HEK293 (cell line): ENCODE data around the gene ADORA3.

Source experiments
- BCL11B ChIP-seq: fragments of 450-650 bp; formaldehyde crosslinking; IDR thresholded peaks from 2 replicates; pipeline ENCODE4 v1.5.1; 2016; ENCODE audit warnings: low read depth, missing biosample characterization, missing genetic modification characterization
- ZBTB48 ChIP-seq: fragments of 450-650 bp; formaldehyde crosslinking; IDR thresholded peaks from 2 replicates; pipeline ENCODE4 v1.5.1; 2016; ENCODE audit warnings: missing biosample characterization, missing genetic modification characterization
- ZNF10 ChIP-seq: fragments of 450-650 bp; formaldehyde crosslinking; IDR thresholded peaks from 2 replicates; pipeline ENCODE4 v1.5.1; 2017; ENCODE audit warnings: missing biosample characterization, missing genetic modification characterization
- ZNF341 ChIP-seq: fragments of 450-650 bp; formaldehyde crosslinking; IDR thresholded peaks from 2 replicates; pipeline ENCODE4; 2016; ENCODE audit warnings: low read depth, missing biosample characterization, missing genetic modification characterization
- ZNF37A ChIP-seq: fragments of 450-650 bp; IDR thresholded peaks from 2 replicates; pipeline ENCODE4 v1.5.1; 2018; ENCODE audit warnings: missing biosample characterization, missing genetic modification characterization
- ZNF629 ChIP-seq: fragments of 450-650 bp; formaldehyde crosslinking; IDR thresholded peaks from 2 replicates; pipeline ENCODE4 v1.5.1; 2017; ENCODE audit warnings: missing biosample characterization, missing genetic modification characterization
- TF ChIP-seq, protein P1 (sequence below): fragments of 450-650 bp; formaldehyde crosslinking; IDR thresholded peaks from 2 replicates; pipeline ENCODE4 v1.5.1; 2016; ENCODE audit warnings: missing biosample characterization, missing genetic modification characterization
- TF ChIP-seq, protein P2 (sequence below): fragments of 450-650 bp; formaldehyde crosslinking; conservative IDR thresholded peaks from 2 replicates; pipeline ENCODE4 v1.5.1; 2016; ENCODE audit warnings: low read depth, missing biosample characterization, missing genetic modification characterization

Gene ADORA3

DNA sequence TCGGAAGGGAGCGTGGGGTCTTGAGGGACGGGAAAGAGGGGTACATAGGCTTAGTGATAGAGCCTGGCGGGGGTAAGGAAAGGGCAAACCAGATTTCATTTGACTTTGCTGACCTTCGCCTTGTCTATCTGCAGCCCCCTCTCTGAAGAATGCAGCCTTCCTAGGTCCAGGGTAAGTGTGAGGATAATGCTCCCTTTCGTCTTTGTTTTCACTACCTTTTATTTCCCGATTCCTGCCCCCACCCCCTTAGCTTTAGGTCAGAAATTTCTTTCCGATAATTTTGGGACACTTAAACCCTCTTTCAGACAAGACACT lies 53.8 kb downstream of the ADORA3 start (continued):
- TF ChIP-seq, protein P1, sequence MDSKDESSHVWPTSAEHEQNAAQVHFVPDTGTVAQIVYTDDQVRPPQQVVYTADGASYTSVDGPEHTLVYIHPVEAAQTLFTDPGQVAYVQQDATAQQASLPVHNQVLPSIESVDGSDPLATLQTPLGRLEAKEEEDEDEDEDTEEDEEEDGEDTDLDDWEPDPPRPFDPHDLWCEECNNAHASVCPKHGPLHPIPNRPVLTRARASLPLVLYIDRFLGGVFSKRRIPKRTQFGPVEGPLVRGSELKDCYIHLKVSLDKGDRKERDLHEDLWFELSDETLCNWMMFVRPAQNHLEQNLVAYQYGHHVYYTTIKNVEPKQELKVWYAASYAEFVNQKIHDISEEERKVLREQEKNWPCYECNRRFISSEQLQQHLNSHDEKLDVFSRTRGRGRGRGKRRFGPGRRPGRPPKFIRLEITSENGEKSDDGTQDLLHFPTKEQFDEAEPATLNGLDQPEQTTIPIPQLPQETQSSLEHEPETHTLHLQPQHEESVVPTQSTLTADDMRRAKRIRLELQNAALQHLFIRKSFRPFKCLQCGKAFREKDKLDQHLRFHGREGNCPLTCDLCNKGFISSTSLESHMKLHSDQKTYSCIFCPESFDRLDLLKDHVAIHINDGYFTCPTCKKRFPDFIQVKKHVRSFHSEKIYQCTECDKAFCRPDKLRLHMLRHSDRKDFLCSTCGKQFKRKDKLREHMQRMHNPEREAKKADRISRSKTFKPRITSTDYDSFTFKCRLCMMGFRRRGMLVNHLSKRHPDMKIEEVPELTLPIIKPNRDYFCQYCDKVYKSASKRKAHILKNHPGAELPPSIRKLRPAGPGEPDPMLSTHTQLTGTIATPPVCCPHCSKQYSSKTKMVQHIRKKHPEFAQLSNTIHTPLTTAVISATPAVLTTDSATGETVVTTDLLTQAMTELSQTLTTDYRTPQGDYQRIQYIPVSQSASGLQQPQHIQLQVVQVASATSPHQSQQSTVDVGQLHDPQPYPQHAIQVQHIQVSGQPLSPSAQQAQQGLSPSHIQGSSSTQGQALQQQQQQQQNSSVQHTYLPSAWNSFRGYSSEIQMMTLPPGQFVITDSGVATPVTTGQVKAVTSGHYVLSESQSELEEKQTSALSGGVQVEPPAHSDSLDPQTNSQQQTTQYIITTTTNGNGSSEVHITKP (tag by site-specific recombination): peak; percentile 8; the same call in 1 of the 2 replicates
- no peak for TF ChIP-seq ZNF10 (tag by site-specific recombination)
- TF ChIP-seq ZNF629 (tag by site-specific recombination): no peak
- TF ChIP-seq ZNF37A (tag by site-specific recombination): no peak
- TF ChIP-seq BCL11B (tag by site-specific recombination): no peak; the same call in 1 of the 2 replicates
- TF ChIP-seq ZNF341: no peak
- TF ChIP-seq, protein P2, sequence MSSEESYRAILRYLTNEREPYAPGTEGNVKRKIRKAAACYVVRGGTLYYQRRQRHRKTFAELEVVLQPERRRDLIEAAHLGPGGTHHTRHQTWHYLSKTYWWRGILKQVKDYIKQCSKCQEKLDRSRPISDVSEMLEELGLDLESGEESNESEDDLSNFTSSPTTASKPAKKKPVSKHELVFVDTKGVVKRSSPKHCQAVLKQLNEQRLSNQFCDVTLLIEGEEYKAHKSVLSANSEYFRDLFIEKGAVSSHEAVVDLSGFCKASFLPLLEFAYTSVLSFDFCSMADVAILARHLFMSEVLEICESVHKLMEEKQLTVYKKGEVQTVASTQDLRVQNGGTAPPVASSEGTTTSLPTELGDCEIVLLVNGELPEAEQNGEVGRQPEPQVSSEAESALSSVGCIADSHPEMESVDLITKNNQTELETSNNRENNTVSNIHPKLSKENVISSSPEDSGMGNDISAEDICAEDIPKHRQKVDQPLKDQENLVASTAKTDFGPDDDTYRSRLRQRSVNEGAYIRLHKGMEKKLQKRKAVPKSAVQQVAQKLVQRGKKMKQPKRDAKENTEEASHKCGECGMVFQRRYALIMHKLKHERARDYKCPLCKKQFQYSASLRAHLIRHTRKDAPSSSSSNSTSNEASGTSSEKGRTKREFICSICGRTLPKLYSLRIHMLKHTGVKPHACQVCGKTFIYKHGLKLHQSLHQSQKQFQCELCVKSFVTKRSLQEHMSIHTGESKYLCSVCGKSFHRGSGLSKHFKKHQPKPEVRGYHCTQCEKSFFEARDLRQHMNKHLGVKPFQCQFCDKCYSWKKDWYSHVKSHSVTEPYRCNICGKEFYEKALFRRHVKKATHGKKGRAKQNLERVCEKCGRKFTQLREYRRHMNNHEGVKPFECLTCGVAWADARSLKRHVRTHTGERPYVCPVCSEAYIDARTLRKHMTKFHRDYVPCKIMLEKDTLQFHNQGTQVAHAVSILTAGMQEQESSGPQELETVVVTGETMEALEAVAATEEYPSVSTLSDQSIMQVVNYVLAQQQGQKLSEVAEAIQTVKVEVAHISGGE (tag by site-specific recombination): 0 out of 2 replicates have a peak, but pooled peaks have one; percentile 2
- peak; percentile 27; the same call in 1 of the 2 replicates for TF ChIP-seq ZBTB48 (tag by site-specific recombination)
- TF ChIP-seq, all 188 proteins: peak for 10
